ENCODE data around the gene STIP1. TPM values are rescaled to one million over a fixed set of nuclear protein-coding genes. Genes with fewer than 3 reads are reported as not detected.

The STIP1 gene
- total RNA-seq, 4 donors from 2014 or later: 67.5 to 86.0 (median 78.3) TPM

GRCh38 chr11:64141081-64141783 is 44.7 kb upstream of the STIP1 start:
- intact Hi-C loops (cut with DNase I; ENCODE audit: low total_unique reads): no loop called here
- WGBS, 2 donors: 73 to 79% methylated on average over 19 to 21 of the region's 21 CpGs
- H3K4me3 ChIP-seq (ENCODE audit: low read depth, poor library complexity, severe bottlenecking): no peak overlapping the region
- no peak for DNase-seq (ENCODE audit: low spot score in 2 of 2)
- no peak for TF ChIP-seq POLR2A (IDR thresholded peaks at IDR 0.05)

- TF ChIP-seq CTCF (IDR thresholded peaks at IDR 0.05) (no peak), POLR2A (IDR thresholded peaks at IDR 0.05) (no peak)
- H3K4me3 ChIP-seq (ENCODE audit: low read depth, poor library complexity, severe bottlenecking): no peak overlapping the region
- DNase-seq (ENCODE audit: low spot score in 2 of 2): no peak
- intact Hi-C loops (cut with DNase I; ENCODE audit: low total_unique reads): no loop called here
- WGBS, 2 donors: 93 to 94% methylated on average over 41 of the region's 41 CpGs
These were observed 41.1 kb upstream of the STIP1 start for GRCh38 chr11:64144587-64145472.

- no peak for DNase-seq (ENCODE audit: low spot score in 2 of 2)
- TF ChIP-seq CTCF (IDR thresholded peaks at IDR 0.05): no peak
- TF ChIP-seq POLR2A (IDR thresholded peaks at IDR 0.05): no peak
- no peak overlapping the region for H3K4me3 ChIP-seq (ENCODE audit: low read depth, poor library complexity, severe bottlenecking)
- WGBS, 2 donors: 81 to 86% methylated on average over 21 to 22 of the region's 22 CpGs
- intact Hi-C loops (cut with DNase I; ENCODE audit: low total_unique reads): loop anchor here (2.0 kb wide), 1 partner anchor 143 kb away; no protein-coding TSS in a partner anchor
These were observed 39.7 kb upstream of the STIP1 start for GRCh38 chr11:64146036-64146955.

- no peak overlapping the region for H3K4me3 ChIP-seq (ENCODE audit: low read depth, poor library complexity, severe bottlenecking)
- intact Hi-C loops (cut with DNase I; ENCODE audit: low total_unique reads): no loop called here
- peak in 1 of 3 donors; percentile 59 for TF ChIP-seq CTCF (IDR thresholded peaks at IDR 0.05)
- no peak for TF ChIP-seq POLR2A (IDR thresholded peaks at IDR 0.05)
- peak; percentile 58 to 94 for DNase-seq (ENCODE audit: low spot score in 2 of 2)
- 13 to 16% methylated on average over 19 of the region's 19 CpGs for WGBS, 2 donors
These were observed 37.6 kb upstream of the STIP1 start for GRCh38 chr11:64148226-64148916.

- 75 to 77% methylated on average over 25 of the region's 25 CpGs for WGBS, 2 donors
- TF ChIP-seq CTCF (IDR thresholded peaks at IDR 0.05): no peak
- TF ChIP-seq POLR2A (IDR thresholded peaks at IDR 0.05): no peak
- no peak overlapping the region for H3K4me3 ChIP-seq (ENCODE audit: low read depth, poor library complexity, severe bottlenecking)
These were observed 36.9 kb upstream of the STIP1 start for GRCh38 chr11:64148917-64149617.

More at GRCh38 chr11:64148917-64149617, 36.9 kb upstream of the STIP1 start:
- no peak for DNase-seq (ENCODE audit: low spot score in 2 of 2)
- intact Hi-C loops (cut with DNase I; ENCODE audit: low total_unique reads): no loop called here

All from lower leg skin (tissue), 4 donors.